SIG-M5 treated with dmso at 0.1 percent for 504 hours (cell line): Measurements from ENCODE around the gene NVL.
A peak's percentile ranks its signal among the peaks of the same experiment; 100 is the strongest.

Experiments
- DNase-seq: peaks from one replicate; lab custom pipeline; 2025; ENCODE audit not compliant: unreplicated experiment; lab: John Stamatoyannopoulos, UW

The NVL gene

GRCh38 chr1:224199679-224200078 lies 130.3 kb downstream of the NVL start:
- no peak for DNase-seq

- DNase-seq, result no peak
Measured at GRCh38 chr1:224198572-224198971, 131.4 kb downstream of the NVL start.

GRCh38 chr1:224196813-224197600 lies 133.0 kb downstream of the NVL start:
- no peak for DNase-seq

- no peak for DNase-seq
Measured at GRCh38 chr1:224193319-224193966, 136.5 kb downstream of the NVL start.

GRCh38 chr1:224192082-224192788 lies 137.7 kb downstream of the NVL start:
- DNase-seq, result no peak

- DNase-seq, result no peak
Measured at GRCh38 chr1:224189561-224189960, 140.4 kb downstream of the NVL start.

GRCh38 chr1:224188286-224188685 lies 141.7 kb downstream of the NVL start:
- no peak for DNase-seq

- DNase-seq, result no peak
Measured at GRCh38 chr1:224185208-224185607, 144.8 kb downstream of the NVL start.

- DNase-seq, result peak; percentile 51
Measured at GRCh38 chr1:224183591-224184312, 146.2 kb downstream of the NVL start.

GRCh38 chr1:224182866-224183590 lies 146.9 kb downstream of the NVL start, which contains the start of gene DEGS1:
Gene DEGS1 (plus strand): TSS chr1:224183240. CDS start chr1:224183337, 97 bp downstream.
- DNase-seq, result peak; percentile 86

GRCh38 chr1:224182057-224182865 lies 147.7 kb downstream of the NVL start:
- DNase-seq, result peak; percentile 63

GRCh38 chr1:224181453-224181810 lies 148.5 kb downstream of the NVL start:
- DNase-seq, result no peak

- no peak for DNase-seq
Measured at GRCh38 chr1:224180783-224181452, 149.1 kb downstream of the NVL start.

- DNase-seq, result no peak
Measured at GRCh38 chr1:224178894-224179293, 151.1 kb downstream of the NVL start.

GRCh38 chr1:224177356-224177999 lies 152.5 kb downstream of the NVL start:
- no peak for DNase-seq
